Measurements from ENCODE around the gene MYH11.

The MYH11 gene

GRCh38 chr16:15777533-15778203 is 79.2 kb downstream of the MYH11 start:
- DNase-seq (ENCODE audit: low spot score): no peak

- no peak for DNase-seq (ENCODE audit: low spot score)
These were observed 80.3 kb downstream of the MYH11 start for GRCh38 chr16:15776572-15776971.

- no peak for DNase-seq (ENCODE audit: low spot score)
These were observed 81.0 kb downstream of the MYH11 start for GRCh38 chr16:15775663-15776304.

- DNase-seq (ENCODE audit: low spot score): no peak
These were observed 81.6 kb downstream of the MYH11 start for GRCh38 chr16:15775209-15775608.

GRCh38 chr16:15773968-15774367 is 82.9 kb downstream of the MYH11 start:
- DNase-seq (ENCODE audit: low spot score): no peak

GRCh38 chr16:15772579-15773293 is 84.1 kb downstream of the MYH11 start:
- DNase-seq (ENCODE audit: low spot score): no peak

GRCh38 chr16:15771694-15772093 is 85.1 kb downstream of the MYH11 start:
- DNase-seq (ENCODE audit: low spot score): no peak

GRCh38 chr16:15770512-15770911 is 86.3 kb downstream of the MYH11 start:
- DNase-seq (ENCODE audit: low spot score): no peak

- DNase-seq (ENCODE audit: low spot score): no peak
These were observed 86.7 kb downstream of the MYH11 start for GRCh38 chr16:15770107-15770506.

GRCh38 chr16:15769239-15769638 is 87.6 kb downstream of the MYH11 start:
- no peak for DNase-seq (ENCODE audit: low spot score)

- no peak for DNase-seq (ENCODE audit: low spot score)
These were observed 88.6 kb downstream of the MYH11 start for GRCh38 chr16:15768201-15768600.

- no peak for DNase-seq (ENCODE audit: low spot score)
These were observed 89.9 kb downstream of the MYH11 start for GRCh38 chr16:15766918-15767317.

- DNase-seq (ENCODE audit: low spot score): peak; percentile 14
These were observed 90.9 kb downstream of the MYH11 start for GRCh38 chr16:15765880-15766279.

GRCh38 chr16:15765116-15765515 is 91.7 kb downstream of the MYH11 start:
- DNase-seq (ENCODE audit: low spot score): no peak

- DNase-seq (ENCODE audit: low spot score): no peak
These were observed 92.7 kb downstream of the MYH11 start for GRCh38 chr16:15764112-15764511.

- no peak for DNase-seq (ENCODE audit: low spot score)
These were observed 96.7 kb downstream of the MYH11 start for GRCh38 chr16:15760129-15760528.

GRCh38 chr16:15759070-15759469 is 97.8 kb downstream of the MYH11 start:
- no peak for DNase-seq (ENCODE audit: low spot score)

GRCh38 chr16:15757630-15758251 is 99.1 kb downstream of the MYH11 start:
- DNase-seq (ENCODE audit: low spot score): no peak

- no peak for DNase-seq (ENCODE audit: low spot score)
These were observed 99.8 kb downstream of the MYH11 start for GRCh38 chr16:15757077-15757386.

- no peak for DNase-seq (ENCODE audit: low spot score)
These were observed 101.8 kb downstream of the MYH11 start for GRCh38 chr16:15754821-15755534.

GRCh38 chr16:15752717-15753488 is 103.9 kb downstream of the MYH11 start:
- no peak for DNase-seq (ENCODE audit: low spot score)

GRCh38 chr16:15751940-15752339 is 104.9 kb downstream of the MYH11 start:
- no peak for DNase-seq (ENCODE audit: low spot score)
